NCI-H524 treated with DMSO at 0.1 percent for 48 hours (cell line): ENCODE results near the gene ISLR.

Experiments used
- DNase-seq: peaks from one replicate; lab custom pipeline; 2025; lab: John Stamatoyannopoulos, UW

The ISLR gene

GRCh38 chr15:74193905-74194304, 20.4 kb downstream of the ISLR start:
- no peak for DNase-seq

- DNase-seq: no peak
Observed at GRCh38 chr15:74194572-74195559, 21.4 kb downstream of the ISLR start.

GRCh38 chr15:74196175-74196574, 22.7 kb downstream of the ISLR start:
- no peak for DNase-seq

GRCh38 chr15:74197176-74197965, 23.9 kb downstream of the ISLR start:
- DNase-seq: no peak

GRCh38 chr15:74199297-74199652, 25.8 kb downstream of the ISLR start:
- DNase-seq: no peak

DNA sequence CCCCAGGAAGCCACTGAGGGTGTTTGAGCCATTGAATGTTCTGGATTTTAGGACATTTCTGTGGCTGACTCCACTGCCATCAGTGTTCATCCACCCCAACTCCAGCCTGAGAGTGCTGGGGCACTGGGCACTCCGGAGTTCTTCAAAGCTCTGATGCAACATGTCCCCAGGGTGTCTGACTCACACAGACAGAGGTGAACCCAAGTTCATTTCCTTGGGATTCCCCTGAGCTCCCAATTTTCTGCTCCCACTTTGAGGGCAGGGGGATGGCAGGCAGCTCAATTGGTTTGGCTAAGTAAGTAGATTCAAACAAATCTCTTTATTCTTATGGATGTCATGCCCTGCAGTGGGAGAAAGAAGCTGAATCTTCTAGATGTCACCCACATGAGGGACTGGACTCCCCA, 26.9 kb downstream of the ISLR start:
- no peak for DNase-seq

- no peak for DNase-seq
Observed at GRCh38 chr15:74200871-74201419, 27.4 kb downstream of the ISLR start.

GRCh38 chr15:74201710-74202420, 28.4 kb downstream of the ISLR start:
- DNase-seq: no peak

DNA sequence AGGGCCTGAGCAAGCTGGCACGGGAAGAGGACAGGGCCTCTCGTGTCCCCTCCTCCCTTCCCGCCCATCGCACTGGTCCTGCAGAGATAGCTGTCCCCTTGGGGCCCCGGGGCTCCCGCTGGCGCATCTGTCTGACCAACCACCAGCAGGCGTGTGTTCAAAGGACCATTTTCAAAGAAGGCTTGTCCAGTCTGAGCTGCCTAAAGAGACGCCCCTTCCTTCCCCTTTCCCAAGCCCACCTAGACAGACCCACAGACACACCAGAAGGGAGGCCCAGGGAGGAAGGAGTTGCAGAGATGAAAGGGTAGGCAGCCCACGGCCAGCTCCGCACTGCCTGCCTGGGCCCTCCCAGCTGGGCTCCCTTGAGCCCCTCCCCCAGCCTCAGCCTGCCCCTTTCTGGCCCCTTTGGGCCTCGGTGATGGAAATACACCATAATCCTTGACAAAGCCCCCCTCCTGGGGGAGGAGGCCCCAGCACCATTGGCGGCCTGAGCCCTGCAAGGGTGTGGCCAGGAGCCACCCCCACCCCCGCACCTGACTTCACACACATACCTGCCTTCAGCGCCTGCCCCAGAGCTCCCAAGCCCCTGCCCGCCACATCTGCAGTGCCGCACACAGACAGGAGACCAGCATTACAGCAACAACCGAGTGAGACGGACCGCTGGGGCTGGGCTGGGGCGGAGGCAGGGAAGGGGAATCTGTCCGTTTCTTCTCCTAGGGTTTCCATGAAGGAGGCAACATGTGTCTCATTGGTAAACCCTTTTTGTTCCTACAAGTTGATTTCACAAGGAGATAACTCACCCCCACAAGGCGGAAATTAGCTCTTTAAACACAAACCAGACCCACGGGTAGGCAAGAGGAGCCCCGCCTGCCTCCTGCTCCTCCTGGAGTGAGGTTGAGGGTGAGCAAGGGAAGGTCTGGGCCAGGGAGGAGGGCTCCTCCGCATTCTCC, 29.2 kb downstream of the ISLR start, which contains the start of gene STRA6:
Gene STRA6 (minus strand): TSS at position 336 of the 950 bp plus-strand sequence. CDS start 520 bp downstream, outside the sequence.
- DNase-seq: no peak

DNA sequence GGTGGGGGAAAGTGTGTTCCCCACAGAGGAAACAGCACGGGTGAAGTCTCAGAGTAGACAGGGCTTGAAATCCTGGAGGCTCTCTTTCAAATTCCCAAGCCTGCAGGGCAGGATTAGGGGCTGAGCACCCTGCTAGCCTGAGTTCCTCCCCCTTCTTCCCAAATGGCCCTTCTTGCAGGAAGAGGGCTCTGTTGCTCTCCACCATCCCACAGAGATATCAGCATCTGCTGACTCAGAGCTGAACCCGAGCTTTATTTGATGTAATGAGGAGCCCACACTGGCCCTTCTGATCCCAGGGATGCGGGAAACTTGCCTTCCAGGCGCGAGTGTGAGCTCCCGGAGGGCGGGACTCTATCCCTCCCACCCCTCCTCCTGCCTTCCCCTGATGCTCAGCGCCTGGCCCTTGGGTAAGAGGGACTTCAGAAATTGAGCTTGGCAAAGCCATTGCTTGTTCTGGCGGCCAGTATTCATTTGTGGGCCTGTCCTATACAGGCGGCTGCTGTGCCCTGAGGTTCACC, 30.5 kb downstream of the ISLR start:
- peak; percentile 38 for DNase-seq

GRCh38 chr15:74205582-74205947, 32.1 kb downstream of the ISLR start:
- DNase-seq: no peak

DNA sequence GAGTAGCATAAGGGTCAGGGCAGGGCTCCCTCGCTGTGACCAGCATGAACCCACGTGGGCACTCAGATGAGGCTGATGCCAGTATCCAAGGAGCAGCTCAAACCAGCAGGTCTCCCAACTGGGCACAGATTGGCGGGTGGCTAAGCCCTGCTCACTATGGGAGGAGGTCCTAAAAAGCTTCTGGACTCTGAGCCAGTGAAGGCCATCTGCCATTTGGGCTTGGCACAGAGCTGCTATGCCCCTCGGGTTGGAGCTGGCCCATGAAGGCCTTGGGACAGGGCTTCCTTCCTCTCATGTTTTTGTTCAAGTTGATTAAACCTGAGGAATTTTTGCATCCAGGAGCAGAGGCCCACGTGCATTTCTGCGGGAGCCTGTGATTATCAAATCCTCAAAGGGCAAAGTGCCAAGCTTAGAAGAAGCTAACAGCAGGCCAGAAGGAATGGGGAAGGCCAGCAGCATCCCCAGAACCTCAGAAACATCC, 33.3 kb downstream of the ISLR start:
- no peak for DNase-seq

GRCh38 chr15:74207652-74208440, 34.3 kb downstream of the ISLR start:
- no peak for DNase-seq

GRCh38 chr15:74208496-74208895, 35.0 kb downstream of the ISLR start:
- DNase-seq: no peak

DNA sequence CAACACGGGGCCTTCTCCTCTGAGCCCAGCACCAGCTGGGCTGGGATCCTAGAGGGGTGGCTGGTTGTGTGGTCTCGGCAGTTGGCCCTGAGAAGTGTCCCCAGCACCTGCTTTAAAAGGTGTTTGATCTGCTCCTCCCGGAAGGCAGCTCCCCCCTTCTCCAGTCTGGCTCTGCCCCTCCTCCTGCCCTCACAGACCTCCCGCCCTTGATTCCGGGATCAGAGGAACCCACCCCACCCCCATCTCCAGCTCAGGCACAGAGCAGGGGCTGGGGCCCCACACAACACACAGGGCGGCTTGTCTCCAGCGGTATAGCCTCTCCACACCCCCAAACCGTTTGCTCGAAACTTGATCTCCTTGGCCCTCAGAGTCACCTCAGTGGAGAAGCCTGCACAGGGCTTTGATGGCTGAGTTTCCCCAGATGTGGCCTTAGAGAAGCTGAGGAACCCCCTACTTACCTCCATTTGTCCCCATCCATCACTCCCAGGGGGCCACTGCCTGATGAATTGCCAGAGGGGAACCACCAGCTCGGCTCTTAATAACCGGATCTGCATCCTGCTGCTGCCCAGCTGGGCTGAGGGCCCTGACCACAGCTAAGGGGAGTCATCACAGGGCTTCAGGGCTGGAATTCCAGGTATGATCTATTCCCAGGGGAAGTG, 35.5 kb downstream of the ISLR start:
- no peak for DNase-seq

DNA sequence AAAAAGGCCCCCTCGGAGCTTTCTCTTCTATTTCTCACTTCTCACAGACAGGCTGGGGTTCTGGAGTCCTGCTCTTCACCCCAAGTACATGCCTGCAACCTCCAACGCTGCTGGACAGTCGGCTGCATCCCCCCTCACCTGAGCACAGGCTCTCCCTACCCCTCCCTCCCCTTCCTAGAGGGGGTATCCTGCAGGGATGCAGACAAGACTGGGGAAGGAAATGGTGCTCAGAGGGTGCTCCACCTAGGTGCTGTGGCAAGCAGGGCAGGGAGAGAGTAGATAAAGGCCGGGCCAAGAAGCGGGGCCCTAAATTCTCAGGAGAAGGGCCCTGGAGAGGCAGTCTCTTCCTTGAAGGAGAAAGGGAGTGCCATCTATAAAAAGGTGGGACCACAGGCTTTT, 36.0 kb downstream of the ISLR start:
- DNase-seq: no peak

- DNase-seq: no peak
Observed at GRCh38 chr15:74209997-74210671, 36.6 kb downstream of the ISLR start.

- DNase-seq: no peak
Observed at GRCh38 chr15:74210729-74211128, 37.2 kb downstream of the ISLR start.

- DNase-seq: no peak
Observed at GRCh38 chr15:74211656-74212055, 38.1 kb downstream of the ISLR start.
